A549 (cell line): ENCODE data around the gene RPS27A.

ENCODE experiments used
- BCL3 ChIP-seq: fragments of >200 bp; sonication (Bioruptor Twin); formaldehyde crosslinking; IDR thresholded peaks from 3 replicates; pipeline ENCODE4 v1.6.1; 2016
- CBX8 ChIP-seq: fragments of 200-600 bp; sonication (generic); IDR thresholded peaks from 2 replicates; pipeline ENCODE4 v1.6.1; 2016
- CTCF ChIP-seq: fragments of >200 bp; sonication (Bioruptor Twin); formaldehyde crosslinking; IDR thresholded peaks from 3 replicates; pipeline ENCODE4 v1.5.1; 2016
- MAFK ChIP-seq: fragments of 450-650 bp; IDR thresholded peaks from 2 replicates; pipeline ENCODE4 v1.6.1; 2014; ENCODE audit not compliant: partially characterized antibody

DNA sequence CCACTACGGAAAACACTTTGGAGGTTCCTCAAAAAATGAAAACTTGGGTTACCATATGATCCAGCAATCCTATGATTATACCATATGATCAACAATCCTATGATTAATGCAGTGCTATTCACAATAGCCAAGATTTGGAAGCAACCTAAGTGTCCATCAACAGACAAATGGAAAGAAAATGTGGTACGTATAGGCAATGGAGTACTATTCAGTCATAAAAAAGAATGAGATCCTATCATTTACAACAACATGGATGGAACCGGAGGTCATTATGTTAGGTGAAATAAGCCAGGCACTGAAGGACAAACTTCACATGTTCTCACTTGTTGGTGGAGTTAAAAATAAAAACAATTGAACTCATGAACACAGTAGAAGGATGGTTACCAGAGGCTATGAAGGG is 28.0 kb upstream of the RPS27A start:
- TF ChIP-seq CBX8 (no peak), BCL3 (no peak), MAFK (no peak), CTCF (no peak)
